ENCODE results near the gene SLC9A9.

SLC9A9 gene

GRCh38 chr3:143424874-143425273 lies 423.4 kb downstream of the SLC9A9 start:
- no peak overlapping the region for H3K4me3 ChIP-seq (ENCODE audit: low read length)
- TF ChIP-seq CTCF (IDR thresholded peaks at IDR 0.05; ENCODE audit: insufficient read depth, low read depth, low read length, missing control alignments) = no peak
- no peak for DNase-seq (ENCODE audit: low read depth)

- no peak overlapping the region for H3K4me3 ChIP-seq (ENCODE audit: low read length)
Observed at GRCh38 chr3:143421556-143421955, 426.7 kb downstream of the SLC9A9 start.

GRCh38 chr3:143419611-143420010 lies 428.7 kb downstream of the SLC9A9 start:
- no peak for DNase-seq (ENCODE audit: low read depth)
- H3K4me3 ChIP-seq (ENCODE audit: low read length) = no peak overlapping the region
- TF ChIP-seq CTCF (IDR thresholded peaks at IDR 0.05; ENCODE audit: insufficient read depth, low read depth, low read length, missing control alignments) = no peak

More at GRCh38 chr3:143421556-143421955, 426.7 kb downstream of the SLC9A9 start:
- no peak for DNase-seq (ENCODE audit: low read depth)
- no peak for TF ChIP-seq CTCF (IDR thresholded peaks at IDR 0.05; ENCODE audit: insufficient read depth, low read depth, low read length, missing control alignments)

- no peak for TF ChIP-seq CTCF (IDR thresholded peaks at IDR 0.05; ENCODE audit: insufficient read depth, low read depth, low read length, missing control alignments)
- no peak overlapping the region for H3K4me3 ChIP-seq (ENCODE audit: low read length)
- no peak for DNase-seq (ENCODE audit: low read depth)
Observed at GRCh38 chr3:143418391-143418790, 429.9 kb downstream of the SLC9A9 start.

GRCh38 chr3:143416229-143416628 lies 432.0 kb downstream of the SLC9A9 start:
- DNase-seq (ENCODE audit: low read depth) = no peak
- no peak for TF ChIP-seq CTCF (IDR thresholded peaks at IDR 0.05; ENCODE audit: insufficient read depth, low read depth, low read length, missing control alignments)
- H3K4me3 ChIP-seq (ENCODE audit: low read length) = no peak overlapping the region

- no peak overlapping the region for H3K4me3 ChIP-seq (ENCODE audit: low read length)
- no peak for TF ChIP-seq CTCF (IDR thresholded peaks at IDR 0.05; ENCODE audit: insufficient read depth, low read depth, low read length, missing control alignments)
- no peak for DNase-seq (ENCODE audit: low read depth)
Observed at GRCh38 chr3:143414571-143415253, 433.6 kb downstream of the SLC9A9 start.

- no peak for DNase-seq (ENCODE audit: low read depth)
- H3K4me3 ChIP-seq (ENCODE audit: low read length) = no peak overlapping the region
- TF ChIP-seq CTCF (IDR thresholded peaks at IDR 0.05; ENCODE audit: insufficient read depth, low read depth, low read length, missing control alignments) = no peak
Observed at GRCh38 chr3:143413372-143413771, 434.9 kb downstream of the SLC9A9 start.

All from epithelial cell of esophagus (primary cell).